Mesenchymal stem cell (in vitro differentiated cells and primary cell): Measurements from ENCODE around the gene POLR3B.
"Not testable (repeated sequence)": the region's sequence is repeated elsewhere in the genome, so short reads cannot be mapped to it uniquely, and the experiment has no call there.

Source experiments
- DNase-seq: peaks from one replicate; pipeline ENCODE4 v3.0.0-alpha.2; 2013
- H2AFZ ChIP-seq: one replicate; pipeline ENCODE4 v1.6.1; 2013; ENCODE audit warnings: low read depth, mild to moderate bottlenecking, control low read depth, inconsistent platforms, low read length, moderate library complexity
- H2AK5ac ChIP-seq: 2 replicates; pipeline ENCODE4 v1.6.1; 2013; ENCODE audit warnings: low read length, moderate library complexity, mild to moderate bottlenecking, inconsistent platforms; ENCODE audit not compliant: severe bottlenecking
- H2BK120ac ChIP-seq: one replicate; pipeline ENCODE4 v1.6.1; 2013; ENCODE audit warnings: low read depth, mild to moderate bottlenecking, inconsistent platforms, low read length, moderate library complexity
- H2BK12ac ChIP-seq, 2 experiments: one replicate each; pipeline ENCODE4 v1.6.1; 2013; ENCODE audit warnings: inconsistent platforms in 2 of 2, low read length in 2 of 2, mild to moderate bottlenecking in 2 of 2, moderate library complexity in 2 of 2, control low read depth in 1 of 2
- H2BK15ac ChIP-seq: one replicate; pipeline ENCODE4 v1.6.1; 2013; ENCODE audit warnings: mild to moderate bottlenecking, low read depth, inconsistent platforms; ENCODE audit not compliant: poor library complexity, severe bottlenecking
- H2BK5ac ChIP-seq: 2 replicates; pipeline ENCODE4 v1.6.1; 2013; ENCODE audit warnings: low read depth, mild to moderate bottlenecking, low read length, control low read depth, inconsistent platforms; ENCODE audit not compliant: poor library complexity, severe bottlenecking
- H3K14ac ChIP-seq, 2 experiments: one replicate each; pipeline ENCODE4 v1.6.1; 2013; ENCODE audit warnings: inconsistent platforms in 2 of 2, low read length in 2 of 2, control low read depth in 1 of 2, mild to moderate bottlenecking in 1 of 2, moderate library complexity in 1 of 2
- H3K18ac ChIP-seq, 2 experiments: one replicate each; pipeline ENCODE4 v1.6.1; 2013; ENCODE audit warnings: inconsistent platforms in 2 of 2, low read length in 2 of 2, control low read depth in 1 of 2, low read depth in 1 of 2, mild to moderate bottlenecking in 1 of 2
- H3K23ac ChIP-seq, 2 experiments: one replicate each; pipeline ENCODE4 v1.6.1; 2013; ENCODE audit warnings: inconsistent platforms in 2 of 2, low read length in 2 of 2, mild to moderate bottlenecking in 2 of 2, moderate library complexity in 2 of 2, control low read depth in 1 of 2
- H3K27ac ChIP-seq: 2 replicates; pipeline ENCODE4 v1.5.1; 2013; ENCODE audit warnings: mild to moderate bottlenecking, moderate library complexity, low read length, control low read depth, inconsistent platforms; ENCODE audit not compliant: poor library complexity, severe bottlenecking
- H3K27me3 ChIP-seq, 2 experiments: 2 replicates each; pipeline versions ENCODE4 v1.6.1 to v1.7.0; 2013; ENCODE audit warnings: low read length in 2 of 2, mild to moderate bottlenecking in 2 of 2, moderate library complexity in 2 of 2, control low read depth in 1 of 2, inconsistent platforms in 1 of 2; ENCODE audit not compliant: control insufficient read depth in 1 of 2, insufficient read depth in 1 of 2
- H3K36me3 ChIP-seq, 2 experiments: 2 replicates each; pipeline versions ENCODE4 v1.6.1 to v1.7.0; 2013; ENCODE audit warnings: low read length in 2 of 2, control low read depth in 1 of 2, inconsistent platforms in 1 of 2, low read depth in 1 of 2, mild to moderate bottlenecking in 1 of 2; ENCODE audit not compliant: insufficient read depth in 2 of 2, control insufficient read depth in 1 of 2
- H3K4ac ChIP-seq, 2 experiments: one replicate each; pipeline ENCODE4 v1.6.1; 2013; ENCODE audit warnings: inconsistent platforms in 2 of 2, low read length in 2 of 2, mild to moderate bottlenecking in 2 of 2, moderate library complexity in 2 of 2, control low read depth in 1 of 2, low read depth in 1 of 2
- H3K4me1 ChIP-seq: 2 replicates; pipeline ENCODE4 v1.6.1; 2013; ENCODE audit warnings: low read depth, low read length, control low read depth; ENCODE audit not compliant: control insufficient read depth, insufficient read depth
- H3K4me2 ChIP-seq: 2 replicates; pipeline ENCODE4 v1.6.1; 2013; ENCODE audit warnings: low read length, mild to moderate bottlenecking, inconsistent platforms; ENCODE audit not compliant: poor library complexity, severe bottlenecking
- H3K4me3 ChIP-seq, 2 experiments: 2 replicates each; pipeline versions ENCODE4 v1.5.1 to v1.7.0; 2013; ENCODE audit warnings: low read length in 2 of 2, mild to moderate bottlenecking in 2 of 2, control low read depth in 1 of 2, low read depth in 1 of 2; ENCODE audit not compliant: insufficient read depth in 1 of 2
- H3K79me1 ChIP-seq: replicated peaks from 2 replicates; pipeline ENCODE4 v1.6.1; 2013; ENCODE audit warnings: mild to moderate bottlenecking, control low read depth, low read length, inconsistent platforms; ENCODE audit not compliant: poor library complexity, severe bottlenecking
- H3K9ac ChIP-seq: 2 replicates; pipeline ENCODE4 v1.7.0; 2013; ENCODE audit warnings: mild to moderate bottlenecking, low read length, moderate library complexity
- H3K9me3 ChIP-seq: 2 replicates; pipeline ENCODE4 v1.7.0; 2013; ENCODE audit warnings: mild to moderate bottlenecking, low read length; ENCODE audit not compliant: control insufficient read depth
- H4K8ac ChIP-seq: one replicate; pipeline ENCODE4 v1.6.1; 2013; ENCODE audit warnings: inconsistent platforms, mild to moderate bottlenecking, low read length, moderate library complexity
- H4K91ac ChIP-seq: one replicate; pipeline ENCODE4 v1.6.1; 2013; ENCODE audit warnings: mild to moderate bottlenecking, low read length, inconsistent platforms
- WGBS: methylation state at CpG from one replicate; pipeline ENCODE4 v1.1.7; 2013; ENCODE audit warnings: mixed read lengths; 5-methylcytosine and 5-hydroxymethylcytosine counted together

POLR3B gene

DNA sequence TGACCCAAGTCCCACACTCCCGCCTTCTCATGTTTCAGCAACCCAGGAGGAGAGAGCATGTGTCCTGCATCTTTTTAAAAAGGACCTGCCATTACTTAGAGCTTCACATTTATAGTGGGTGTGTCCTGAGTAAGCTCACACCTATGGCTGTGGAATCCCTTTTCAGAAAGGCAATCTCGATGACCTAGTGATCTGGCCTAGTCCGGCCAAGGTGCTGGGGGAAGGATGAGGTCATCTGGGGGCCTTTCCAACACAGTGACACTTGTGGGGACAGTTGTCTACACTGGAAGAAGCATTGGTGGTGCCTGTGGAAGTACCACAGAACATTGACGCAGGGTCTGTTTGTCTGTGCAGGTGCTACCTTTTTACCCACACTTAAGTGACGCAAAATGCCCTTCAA is 46.9 kb upstream of the POLR3B start:
- Histone ChIP-seq H3K9me3 (no peaks in the 10 kb centered on the region), H3K27ac (no peak overlapping the region), H3K14ac (no peak overlapping the region), H4K91ac (no peak overlapping the region), H3K18ac (no peak overlapping the region), H2BK15ac (no peak overlapping the region), H3K27me3 (no peaks in the 10 kb centered on the region), H2BK5ac (no peak overlapping the region), H2BK12ac (no peak overlapping the region), H4K8ac (no peak overlapping the region), H3K4me2 (no peak overlapping the region), H3K4me1 (peaks cover 11% of the 10 kb centered on the region), H3K23ac (no peak overlapping the region), H3K9ac (no peak overlapping the region), H3K4ac (no peak overlapping the region), H2BK120ac (no peak overlapping the region), H3K79me1 (peaks cover under 1% of the 10 kb centered on the region), H3K36me3 (peaks cover 6 to 36% of the 10 kb centered on the region in 2 experiments), H2AFZ (no peak overlapping the region), H3K4me3 (no peak overlapping the region), H2AK5ac (peak overlapping the region; percentile 28)
- DNase-seq = no peak
- 86% methylated on average over 4 of the region's 5 CpGs for WGBS

DNA sequence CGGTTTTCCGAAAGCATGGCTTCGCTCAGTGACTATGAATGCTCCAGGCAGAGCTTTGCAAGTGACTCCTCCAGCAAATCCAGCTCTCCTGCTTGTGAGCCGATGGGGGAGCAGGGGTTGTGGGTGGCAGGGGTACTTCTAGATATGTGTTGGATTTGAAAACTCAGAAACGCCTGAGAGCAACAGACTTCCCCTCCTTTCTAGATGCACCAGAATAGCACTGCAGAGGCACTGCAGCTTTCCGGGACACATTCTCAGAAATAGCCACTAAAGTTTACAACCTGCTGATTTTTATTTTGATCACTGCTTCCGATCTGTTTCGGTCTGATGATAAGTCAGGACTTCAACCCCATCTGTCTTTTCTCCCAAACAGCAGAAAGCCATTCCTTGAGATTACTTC is 46.4 kb upstream of the POLR3B start:
- Histone ChIP-seq H2AK5ac (peak overlapping the region; percentile 28), H2BK120ac (no peak overlapping the region), H2BK5ac (no peak overlapping the region), H3K27ac (no peak overlapping the region), H2BK12ac (peak overlapping the region in 1 of 2 experiments; percentile 6), H3K27me3 (no peaks in the 10 kb centered on the region), H3K4me2 (no peak overlapping the region), H3K4ac (no peak overlapping the region), H2BK15ac (no peak overlapping the region), H3K79me1 (no peaks in the 10 kb centered on the region), H3K9ac (no peak overlapping the region), H3K14ac (no peak overlapping the region), H4K8ac (no peak overlapping the region), H3K4me3 (no peak overlapping the region), H3K9me3 (no peaks in the 10 kb centered on the region), H4K91ac (no peak overlapping the region), H3K23ac (no peak overlapping the region), H3K36me3 (peaks cover 6 to 41% of the 10 kb centered on the region in 2 experiments), H3K18ac (no peak overlapping the region), H2AFZ (no peak overlapping the region), H3K4me1 (peaks cover 11% of the 10 kb centered on the region)
- no peak for DNase-seq
- 93% methylated on average over 8 of the region's 8 CpGs for WGBS

DNA sequence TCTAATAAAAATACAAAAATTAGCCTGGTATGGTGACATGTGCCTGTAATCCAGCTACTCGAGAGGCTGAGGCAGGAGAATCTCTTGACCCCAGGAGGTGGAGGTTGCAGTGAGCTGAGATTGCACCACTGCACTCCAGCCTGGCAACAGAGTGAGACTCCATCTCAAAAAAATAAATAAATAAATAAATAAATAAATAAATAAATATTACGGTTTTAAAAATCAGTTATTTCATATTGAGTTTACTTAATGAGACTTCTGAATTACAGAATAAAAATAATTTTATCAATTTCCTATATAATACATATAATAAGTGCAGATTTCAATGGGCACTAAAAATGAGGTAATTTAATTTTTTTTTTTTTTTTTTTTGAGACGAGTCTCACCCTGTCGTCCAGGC is 44.1 kb upstream of the POLR3B start:
- Histone ChIP-seq H3K36me3 (peaks cover 12 to 59% of the 10 kb centered on the region in 2 experiments), H3K4me1 (peaks cover 11% of the 10 kb centered on the region)
- H3K27ac ChIP-seq, H3K79me1 ChIP-seq, DNase-seq, H2BK12ac ChIP-seq, H2BK5ac ChIP-seq, H3K4me2 ChIP-seq, H2BK120ac ChIP-seq, H2AFZ ChIP-seq, H4K91ac ChIP-seq, H2AK5ac ChIP-seq, H3K4ac ChIP-seq, H3K4me3 ChIP-seq, H3K18ac ChIP-seq, H2BK15ac ChIP-seq, H3K14ac ChIP-seq, H3K9ac ChIP-seq, H3K23ac ChIP-seq, H4K8ac ChIP-seq, H3K27me3 ChIP-seq, H3K9me3 ChIP-seq: not testable (repeated sequence)
- WGBS = 88% methylated on average over 1 of the region's 4 CpGs

DNA sequence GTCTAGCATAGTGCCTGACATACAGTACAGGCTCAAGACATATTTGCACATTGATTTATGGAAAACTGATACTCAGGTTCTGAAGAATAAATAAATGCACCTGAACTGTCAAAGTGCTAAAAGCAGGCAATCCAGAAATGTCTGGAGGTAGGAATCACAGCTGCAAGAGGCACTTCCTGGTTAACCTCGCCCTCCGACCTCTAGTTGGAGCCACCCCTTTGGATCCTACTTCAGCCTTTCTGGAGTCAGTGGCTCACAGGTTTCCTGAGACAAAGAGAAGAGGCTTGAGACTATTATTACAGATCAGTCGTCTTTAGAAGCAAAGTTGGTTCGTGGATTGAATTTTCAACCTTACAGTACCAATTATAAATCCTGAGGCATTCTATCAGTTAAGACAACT is 42.0 kb upstream of the POLR3B start:
- no peak overlapping the region for H4K8ac ChIP-seq
- 70% methylated on average over 3 of the region's 4 CpGs for WGBS
- H4K91ac ChIP-seq = no peak overlapping the region
- H2AFZ ChIP-seq = no peak overlapping the region
- H3K9me3 ChIP-seq = no peaks in the 10 kb centered on the region
- H3K14ac ChIP-seq = no peak overlapping the region
- no peak overlapping the region for H2BK120ac ChIP-seq
- no peak overlapping the region for H2BK12ac ChIP-seq
- H3K27ac ChIP-seq = no peak overlapping the region
- H2BK5ac ChIP-seq = no peak overlapping the region
- H3K23ac ChIP-seq = no peak overlapping the region
- H3K36me3 ChIP-seq = peaks cover 13 to 74% of the 10 kb centered on the region in 2 experiments
- H3K9ac ChIP-seq = no peak overlapping the region
- H3K4ac ChIP-seq = no peak overlapping the region
- no peaks in the 10 kb centered on the region for H3K27me3 ChIP-seq
- no peak for DNase-seq
- H3K4me3 ChIP-seq = no peak overlapping the region
- no peaks in the 10 kb centered on the region for H3K79me1 ChIP-seq
- no peak overlapping the region for H3K18ac ChIP-seq
- no peak overlapping the region for H2BK15ac ChIP-seq
- peaks cover 3% of the 10 kb centered on the region for H3K4me1 ChIP-seq
- no peak overlapping the region for H3K4me2 ChIP-seq
- H2AK5ac ChIP-seq = no peak overlapping the region
